HG03135 (cell line): ENCODE measurements around the gene SRCAP.
"Not testable (repeated sequence)": the region's sequence is repeated elsewhere in the genome, so short reads cannot be mapped to it uniquely, and the experiment has no call there.

Experiments
- ATAC-seq: cut with Tn5 transposase; IDR thresholded peaks from one replicate; pipeline ENCODE4 v1.9.1; 2021; ENCODE audit warnings: mild to moderate bottlenecking, moderate library complexity; ENCODE audit not compliant: unreplicated experiment

The SRCAP gene

DNA sequence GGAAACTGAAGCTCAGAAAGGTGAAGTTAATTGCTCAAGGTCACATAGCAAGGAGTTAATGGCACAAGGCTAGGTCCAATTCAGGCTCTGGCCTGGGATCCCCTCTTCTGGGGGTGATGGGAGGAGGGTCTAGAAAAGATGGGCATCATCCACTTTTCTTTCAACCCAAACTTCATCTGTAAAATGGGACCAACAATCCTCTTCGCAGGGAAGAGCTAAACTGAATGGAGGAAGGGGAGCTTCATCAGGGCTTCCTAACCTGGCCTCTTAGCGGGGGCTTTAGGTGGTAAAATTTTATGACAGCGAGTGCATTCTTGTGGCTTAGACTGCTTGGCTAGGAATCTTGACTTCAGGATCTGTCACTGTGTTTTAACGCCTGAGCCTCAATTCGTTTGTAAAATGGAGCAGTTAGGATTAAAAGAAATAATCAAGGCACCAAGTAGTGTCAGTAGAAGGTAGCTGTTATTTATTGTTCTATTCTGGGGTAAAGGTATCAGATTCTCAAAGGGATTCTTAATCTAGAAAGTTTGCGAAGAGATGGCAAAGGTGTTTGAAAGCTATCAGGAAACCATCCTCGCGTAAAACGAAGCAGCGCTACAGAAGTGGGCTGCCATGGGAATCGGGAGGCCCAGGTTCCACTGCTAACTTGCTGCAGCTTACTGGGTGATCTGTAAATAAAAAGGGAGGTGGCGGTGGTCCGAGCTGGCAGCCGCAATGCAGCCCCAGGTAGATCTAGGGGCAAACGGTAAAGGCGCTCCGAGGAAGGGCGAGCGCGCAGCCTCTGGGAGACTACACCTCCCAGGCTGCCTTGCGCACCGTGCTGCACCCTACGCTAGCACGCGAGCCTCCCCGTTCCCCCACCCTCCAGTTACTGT lies 1.5 kb upstream of the SRCAP start:
- ATAC-seq: peak; percentile 83

DNA sequence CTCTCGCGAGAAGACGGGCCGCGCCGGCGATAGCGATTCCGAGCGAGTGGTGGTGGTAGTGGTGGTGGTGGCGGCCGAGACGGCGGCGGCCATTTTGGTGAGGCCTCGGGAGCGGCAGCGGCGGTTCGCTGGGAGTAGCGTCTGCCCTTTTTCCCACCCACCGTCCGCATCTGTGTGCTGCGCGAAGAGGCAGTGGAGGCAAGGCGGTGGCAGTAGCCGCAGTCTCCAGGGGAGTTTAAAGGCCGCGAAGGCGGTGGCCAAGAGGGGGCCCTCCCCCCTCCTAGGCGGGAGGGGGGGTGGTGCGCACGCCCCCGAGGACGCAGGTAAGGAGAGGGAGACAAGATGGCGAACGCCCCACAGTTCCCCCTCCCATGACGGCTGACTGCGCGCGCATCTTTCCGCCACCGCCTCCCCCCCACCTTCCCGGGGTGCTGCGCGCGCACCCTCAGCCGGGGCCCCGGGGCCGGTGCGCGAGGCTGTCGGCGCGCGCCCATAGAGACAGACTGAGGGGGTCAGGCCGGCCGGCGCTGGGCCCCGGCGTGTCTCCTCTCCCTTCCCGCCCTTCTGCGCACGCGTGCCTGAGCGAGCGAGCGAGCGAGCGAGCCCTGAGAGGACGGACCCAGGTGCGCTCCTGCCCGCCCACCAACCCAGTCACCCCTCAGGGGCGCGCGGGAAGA lies 694 bp upstream of the SRCAP start:
- ATAC-seq: peak; percentile 63

DNA sequence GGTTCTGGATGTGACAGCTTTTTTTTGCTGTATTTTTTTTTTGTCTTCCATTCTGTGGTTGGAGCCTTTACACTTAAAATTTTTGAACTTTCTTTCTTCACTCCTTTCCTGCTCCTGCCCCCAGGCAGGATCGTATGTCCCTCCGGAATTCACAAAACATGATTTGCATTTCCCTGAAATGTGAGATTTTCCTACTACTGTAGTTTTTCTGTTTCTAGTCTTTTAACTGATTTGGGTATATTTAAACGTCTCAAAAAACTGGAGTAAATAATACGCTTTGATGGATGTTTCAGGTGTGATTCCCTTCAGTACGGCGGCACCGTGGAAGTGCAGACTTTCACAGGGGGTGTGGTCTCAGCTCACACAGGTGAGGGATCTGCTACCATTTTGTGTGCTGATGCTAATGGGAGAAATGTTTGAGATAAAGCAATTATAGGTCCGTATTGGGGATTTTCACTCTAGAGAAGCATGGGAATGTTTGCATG lies 686 bp downstream of the SRCAP start:
- ATAC-seq: no peak

DNA sequence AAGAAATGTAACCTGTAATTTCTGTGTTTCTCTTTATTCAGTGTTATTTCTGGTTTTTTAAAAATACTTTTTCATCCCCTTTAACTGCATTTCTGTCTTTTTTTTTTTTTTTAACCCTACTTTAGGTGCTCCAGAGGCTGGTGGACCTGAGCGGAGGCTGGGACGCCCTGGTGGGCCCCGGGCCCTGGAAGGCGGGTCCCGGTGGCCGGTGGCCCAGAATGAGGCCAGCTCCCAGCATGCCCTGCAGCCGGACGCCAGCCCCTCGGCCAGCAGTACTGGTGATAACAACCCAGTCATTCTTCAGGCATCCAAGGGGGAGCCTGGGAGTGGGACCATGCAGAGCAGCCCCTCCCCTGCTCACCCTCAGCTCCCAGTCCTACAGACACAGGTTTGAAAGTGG lies 1.5 kb downstream of the SRCAP start:
- ATAC-seq: no peak

DNA sequence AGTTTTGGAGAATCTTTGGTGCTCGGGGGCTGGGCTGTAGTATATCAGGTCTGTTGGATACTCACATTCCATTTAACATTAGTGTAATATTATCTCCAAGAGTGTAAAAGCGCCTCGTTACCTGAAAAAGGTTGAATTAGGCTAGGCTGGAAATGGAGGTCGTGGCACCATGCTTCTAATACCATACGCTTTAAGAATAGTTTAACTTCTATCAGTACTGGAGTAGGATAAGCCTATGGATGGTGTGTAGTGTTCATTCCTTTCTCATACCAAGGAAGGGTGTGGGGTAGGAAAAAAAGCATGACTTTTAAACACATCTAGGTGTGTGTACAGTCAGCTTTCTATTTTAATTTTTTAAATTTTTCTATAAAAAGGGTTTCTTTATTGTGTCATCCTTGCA lies 2.0 kb downstream of the SRCAP start:
- no peak for ATAC-seq

DNA sequence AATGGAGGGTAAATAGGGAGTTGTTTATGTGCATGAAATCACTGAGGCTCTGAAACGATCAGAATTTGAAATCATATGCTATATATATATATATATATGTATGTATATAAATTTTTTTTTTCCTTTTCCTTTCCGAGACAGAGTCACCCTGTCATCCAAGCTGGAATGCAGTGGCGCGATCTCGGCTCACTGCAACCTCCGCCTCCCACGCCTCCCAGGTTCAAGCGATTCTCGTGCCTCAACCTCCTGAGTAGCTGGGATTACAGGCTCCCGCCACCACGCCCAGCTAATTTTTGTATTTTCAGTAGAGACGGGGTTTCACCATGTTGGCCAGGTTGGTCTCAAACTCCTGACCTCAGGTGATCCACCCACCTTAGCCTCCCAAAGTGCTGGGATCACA lies 4.1 kb downstream of the SRCAP start:
- not testable (repeated sequence) for ATAC-seq

DNA sequence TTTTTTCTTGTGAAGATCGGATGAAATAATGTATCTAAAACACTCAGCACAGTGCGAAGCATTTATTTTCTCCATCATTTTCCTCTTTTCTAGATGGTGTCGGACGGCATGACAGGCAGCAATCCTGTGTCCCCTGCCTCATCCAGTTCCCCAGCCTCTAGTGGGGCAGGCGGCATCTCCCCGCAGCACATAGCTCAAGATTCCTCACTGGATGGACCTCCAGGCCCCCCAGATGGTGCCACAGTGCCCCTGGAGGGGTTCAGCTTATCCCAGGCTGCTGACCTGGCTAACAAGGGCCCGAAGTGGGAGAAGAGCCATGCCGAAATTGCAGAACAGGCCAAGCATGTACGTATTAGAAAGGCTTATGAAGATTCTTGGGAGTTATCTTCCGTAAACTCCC lies 5.0 kb downstream of the SRCAP start:
- no peak for ATAC-seq

DNA sequence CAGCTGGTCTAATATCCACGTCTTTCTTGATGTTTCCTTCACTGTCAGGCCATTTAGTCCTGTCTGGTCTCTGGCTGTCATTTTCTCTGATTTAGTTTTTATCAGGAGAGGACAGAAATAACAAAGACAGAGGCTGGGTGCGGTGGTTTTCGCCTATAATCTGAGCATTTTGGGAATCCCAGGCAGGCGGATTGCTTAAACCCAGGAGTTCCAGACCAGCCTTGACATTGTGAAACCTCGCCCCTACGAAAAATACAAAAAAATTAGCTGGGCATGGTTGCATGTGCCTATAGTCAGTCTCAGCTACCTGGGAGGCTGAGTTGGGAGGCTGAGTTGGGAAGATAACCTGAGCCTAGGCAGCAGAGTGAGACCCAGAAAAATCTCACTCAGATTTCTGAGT lies 7.1 kb downstream of the SRCAP start:
- no peak for ATAC-seq

DNA sequence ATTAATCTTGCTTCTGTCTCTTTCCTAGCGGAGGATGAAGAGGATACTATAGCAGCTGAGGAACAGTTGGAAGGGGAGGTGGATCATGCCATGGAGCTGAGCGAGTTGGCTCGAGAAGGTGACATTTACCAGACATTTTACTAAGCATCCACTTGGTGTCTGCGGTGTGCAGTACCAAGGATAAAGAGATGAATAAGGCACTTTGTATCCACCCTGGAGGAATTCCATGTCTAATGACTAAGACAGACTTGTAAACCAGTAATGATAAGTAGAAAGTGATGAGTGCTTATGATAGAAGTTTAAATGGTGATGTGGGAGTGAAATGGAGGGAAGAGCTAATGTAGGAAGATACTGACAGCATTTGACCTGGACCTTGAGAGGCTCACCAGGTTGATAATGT lies 12.0 kb downstream of the SRCAP start:
- ATAC-seq: no peak

DNA sequence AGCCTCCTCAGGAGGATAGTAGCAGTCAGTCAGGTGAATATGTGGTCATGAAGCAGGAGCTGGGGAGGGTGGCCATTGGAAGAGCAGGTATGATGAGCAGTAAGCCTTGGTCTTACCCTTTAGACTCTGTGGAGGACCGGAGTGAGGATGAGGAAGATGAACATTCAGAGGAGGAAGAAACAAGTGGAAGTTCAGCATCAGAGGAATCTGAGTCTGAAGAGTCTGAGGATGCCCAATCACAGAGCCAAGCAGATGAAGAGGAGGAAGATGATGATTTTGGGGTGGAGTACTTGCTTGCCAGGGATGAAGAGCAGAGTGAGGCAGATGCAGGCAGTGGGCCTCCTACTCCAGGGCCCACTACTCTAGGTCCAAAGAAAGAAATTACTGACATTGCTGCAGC lies 12.7 kb downstream of the SRCAP start:
- no peak for ATAC-seq

DNA sequence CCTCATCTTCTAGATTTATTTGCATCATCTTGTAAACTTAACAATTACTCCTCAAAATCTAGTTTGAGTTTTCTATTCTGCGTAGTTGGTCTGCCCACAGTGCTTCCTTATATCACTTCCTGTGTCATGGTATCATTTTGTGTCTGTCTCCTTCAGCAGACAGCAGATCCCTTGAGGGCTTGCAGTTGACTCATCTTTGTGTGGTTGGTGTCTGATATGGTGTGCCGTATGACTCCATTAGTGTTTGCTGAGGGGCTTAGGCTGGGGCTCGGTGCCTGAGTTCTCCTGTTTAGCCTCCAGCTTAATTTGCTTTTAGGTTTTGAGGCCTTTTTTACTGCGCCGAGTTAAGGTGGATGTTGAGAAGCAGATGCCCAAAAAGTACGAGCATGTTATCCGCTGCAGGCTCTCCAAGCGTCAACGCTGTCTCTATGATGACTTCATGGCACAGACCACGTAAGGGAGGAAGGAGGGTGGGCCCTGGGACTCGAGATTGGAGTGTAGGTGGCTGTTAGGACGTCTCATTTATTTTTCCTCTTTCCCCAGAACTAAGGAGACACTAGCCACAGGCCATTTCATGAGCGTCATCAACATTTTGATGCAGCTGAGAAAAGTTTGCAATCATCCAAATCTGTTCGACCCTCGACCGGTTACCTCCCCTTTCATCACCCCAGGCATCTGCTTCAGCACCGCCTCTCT lies 16.9 kb downstream of the SRCAP start:
- ATAC-seq: no peak

DNA sequence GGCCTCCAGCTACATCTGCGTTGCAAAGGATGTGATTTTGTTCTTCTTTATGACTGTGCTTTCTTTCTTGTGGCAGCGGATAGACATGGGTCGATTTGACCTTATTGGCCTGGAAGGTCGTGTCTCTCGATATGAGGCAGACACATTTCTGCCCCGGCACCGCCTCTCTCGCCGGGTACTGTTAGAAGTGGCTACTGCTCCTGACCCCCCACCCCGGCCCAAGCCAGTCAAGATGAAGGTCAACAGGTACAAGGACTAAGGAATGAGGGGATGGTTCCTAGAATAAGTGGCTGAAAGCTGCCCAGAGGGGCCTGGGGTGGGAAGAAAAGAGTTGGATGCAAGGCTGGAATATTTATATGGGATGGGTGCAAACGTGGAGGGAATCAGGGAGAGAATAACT lies 21.1 kb downstream of the SRCAP start:
- no peak for ATAC-seq

DNA sequence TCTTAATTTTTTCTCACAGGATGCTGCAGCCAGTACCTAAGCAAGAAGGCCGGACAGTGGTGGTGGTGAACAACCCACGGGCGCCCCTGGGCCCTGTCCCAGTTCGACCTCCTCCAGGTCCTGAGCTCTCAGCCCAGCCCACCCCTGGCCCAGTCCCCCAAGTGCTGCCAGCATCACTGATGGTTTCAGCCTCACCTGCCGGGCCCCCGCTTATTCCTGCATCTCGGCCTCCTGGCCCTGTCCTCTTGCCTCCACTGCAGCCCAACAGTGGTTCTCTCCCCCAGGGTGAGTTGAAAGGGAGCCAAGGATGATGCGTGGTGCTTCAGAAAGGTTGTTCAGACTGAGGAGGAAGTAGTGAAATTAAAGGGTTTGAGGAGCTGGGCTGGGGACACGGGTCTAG lies 21.7 kb downstream of the SRCAP start:
- no peak for ATAC-seq

DNA sequence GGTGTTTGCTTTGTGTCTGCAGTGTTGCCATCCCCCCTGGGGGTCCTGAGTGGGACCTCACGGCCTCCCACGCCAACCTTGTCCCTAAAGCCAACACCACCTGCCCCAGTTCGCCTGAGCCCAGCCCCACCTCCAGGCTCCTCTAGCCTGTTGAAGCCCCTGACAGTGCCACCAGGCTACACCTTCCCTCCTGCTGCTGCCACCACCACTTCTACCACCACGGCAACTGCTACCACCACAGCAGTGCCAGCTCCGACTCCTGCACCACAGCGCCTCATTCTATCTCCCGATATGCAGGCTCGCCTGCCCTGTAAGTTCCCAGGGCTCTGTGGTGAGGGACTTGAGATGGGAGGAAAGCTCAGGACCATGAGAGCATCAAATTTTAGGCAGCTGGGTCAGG lies 22.2 kb downstream of the SRCAP start:
- ATAC-seq: no peak

DNA sequence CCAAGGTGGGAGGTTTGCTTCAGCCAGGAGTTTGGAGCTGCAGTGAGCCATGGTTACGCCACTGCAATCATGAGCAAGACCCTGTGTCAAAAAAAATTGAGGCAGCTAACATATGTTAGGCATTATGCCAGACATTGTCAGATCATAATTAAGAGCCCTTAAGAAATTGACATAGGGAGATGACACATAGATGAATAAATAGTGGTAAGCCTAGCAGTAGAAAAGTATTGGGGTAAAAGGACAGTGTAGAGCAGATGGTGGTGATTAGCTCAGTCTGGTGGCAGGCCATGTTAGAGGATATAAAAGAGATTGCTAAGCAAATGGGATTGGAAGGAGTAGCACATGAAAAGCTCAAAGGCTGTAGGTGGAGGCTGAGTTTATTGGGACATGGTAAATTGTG lies 22.6 kb downstream of the SRCAP start:
- ATAC-seq: no peak

DNA sequence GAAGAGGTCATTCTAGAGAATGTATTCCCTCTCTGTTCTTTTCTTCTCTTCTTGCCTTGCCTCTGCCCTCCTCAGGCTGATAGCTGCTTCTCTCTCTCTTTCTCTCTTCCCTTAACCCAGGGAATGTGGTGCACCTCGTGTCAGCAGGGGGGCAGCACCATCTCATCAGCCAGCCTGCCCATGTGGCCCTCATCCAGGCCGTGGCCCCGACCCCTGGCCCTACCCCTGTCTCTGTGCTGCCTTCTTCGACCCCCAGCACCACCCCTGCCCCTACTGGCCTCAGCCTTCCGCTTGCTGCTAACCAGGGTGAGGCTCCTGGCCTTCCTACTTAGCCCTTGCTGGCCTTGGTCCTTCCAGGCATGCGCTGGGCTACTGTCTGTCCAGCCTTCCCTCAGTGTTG lies 23.5 kb downstream of the SRCAP start:
- ATAC-seq: no peak

DNA sequence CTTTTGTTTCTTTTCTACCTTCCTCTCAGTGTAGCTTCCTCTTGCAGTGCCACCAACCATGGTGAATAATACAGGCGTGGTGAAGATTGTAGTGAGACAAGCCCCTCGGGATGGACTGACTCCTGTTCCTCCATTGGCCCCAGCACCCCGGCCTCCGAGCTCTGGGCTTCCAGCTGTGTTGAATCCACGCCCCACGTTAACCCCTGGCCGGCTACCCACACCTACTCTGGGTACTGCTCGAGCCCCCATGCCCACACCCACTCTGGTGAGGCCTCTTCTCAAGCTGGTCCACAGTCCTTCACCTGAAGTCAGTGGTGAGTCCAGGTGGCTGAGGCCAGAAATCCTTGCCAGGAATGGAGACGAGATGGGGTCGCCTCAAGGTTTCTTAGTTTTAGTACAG lies 23.9 kb downstream of the SRCAP start:
- ATAC-seq: no peak

DNA sequence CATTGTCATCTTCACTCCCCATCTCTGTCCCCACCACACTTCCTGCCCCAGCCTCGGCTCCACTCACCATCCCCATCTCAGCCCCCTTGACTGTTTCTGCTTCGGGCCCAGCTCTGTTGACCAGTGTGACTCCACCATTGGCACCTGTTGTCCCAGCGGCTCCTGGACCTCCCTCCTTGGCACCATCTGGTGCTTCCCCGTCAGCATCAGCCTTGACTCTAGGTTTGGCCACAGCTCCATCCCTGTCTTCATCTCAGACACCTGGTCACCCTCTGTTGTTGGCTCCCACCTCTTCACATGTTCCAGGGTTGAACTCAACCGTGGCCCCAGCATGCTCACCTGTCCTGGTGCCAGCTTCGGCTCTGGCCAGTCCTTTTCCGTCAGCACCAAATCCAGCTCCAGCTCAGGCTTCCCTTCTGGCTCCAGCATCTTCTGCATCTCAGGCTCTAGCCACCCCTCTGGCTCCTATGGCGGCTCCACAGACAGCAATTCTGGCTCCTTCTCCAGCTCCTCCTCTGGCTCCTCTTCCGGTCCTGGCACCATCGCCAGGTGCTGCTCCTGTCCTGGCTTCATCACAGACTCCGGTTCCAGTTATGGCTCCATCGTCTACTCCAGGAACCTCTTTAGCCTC lies 24.9 kb downstream of the SRCAP start:
- ATAC-seq: no peak

DNA sequence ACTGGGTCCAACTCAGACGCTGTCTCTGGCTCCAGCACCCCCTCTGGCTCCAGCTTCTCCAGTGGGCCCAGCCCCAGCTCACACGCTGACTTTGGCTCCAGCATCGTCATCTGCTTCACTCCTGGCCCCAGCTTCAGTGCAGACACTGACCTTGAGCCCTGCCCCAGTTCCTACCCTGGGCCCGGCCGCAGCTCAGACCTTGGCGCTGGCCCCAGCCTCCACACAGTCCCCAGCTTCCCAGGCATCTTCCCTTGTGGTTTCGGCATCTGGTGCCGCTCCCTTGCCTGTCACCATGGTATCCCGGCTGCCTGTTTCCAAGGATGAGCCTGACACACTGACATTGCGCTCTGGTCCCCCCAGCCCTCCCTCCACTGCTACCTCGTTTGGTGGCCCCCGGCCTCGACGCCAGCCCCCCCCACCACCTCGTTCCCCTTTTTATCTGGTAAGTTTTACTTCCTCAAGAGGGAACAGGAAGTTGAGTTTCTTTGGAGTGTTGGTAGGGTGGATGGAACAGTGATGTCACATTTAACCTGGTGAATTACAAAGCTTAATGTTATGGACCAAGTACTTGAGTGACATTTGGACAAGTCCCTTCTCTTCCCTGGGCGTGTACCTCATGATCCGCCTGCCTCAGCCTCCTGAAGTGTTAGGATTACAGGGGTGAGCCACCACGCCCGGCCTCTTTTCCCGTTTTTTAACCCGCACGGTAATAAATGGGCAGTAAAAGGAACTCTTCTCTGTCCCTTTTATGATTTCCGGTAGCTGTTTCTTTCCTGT lies 25.9 kb downstream of the SRCAP start:
- ATAC-seq: no peak

DNA sequence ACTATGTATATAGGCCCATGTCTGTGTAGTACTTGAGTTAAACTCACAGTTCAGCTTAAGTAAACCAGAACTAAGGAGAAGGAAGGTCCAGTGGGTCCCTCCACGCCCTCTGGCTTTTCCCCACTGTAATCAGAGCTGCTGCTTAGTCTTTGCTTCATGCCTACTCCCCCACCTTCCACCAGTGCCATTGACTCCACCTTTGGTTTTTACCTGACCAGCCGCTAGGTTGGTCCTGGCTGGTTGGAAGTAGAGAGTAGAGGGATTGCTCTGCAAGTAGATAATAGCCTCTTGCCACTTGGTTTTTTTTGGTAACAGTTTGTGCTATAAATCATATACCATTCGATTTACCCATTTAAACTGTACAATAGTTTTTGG lies 26.4 kb downstream of the SRCAP start:
- no peak for ATAC-seq

DNA sequence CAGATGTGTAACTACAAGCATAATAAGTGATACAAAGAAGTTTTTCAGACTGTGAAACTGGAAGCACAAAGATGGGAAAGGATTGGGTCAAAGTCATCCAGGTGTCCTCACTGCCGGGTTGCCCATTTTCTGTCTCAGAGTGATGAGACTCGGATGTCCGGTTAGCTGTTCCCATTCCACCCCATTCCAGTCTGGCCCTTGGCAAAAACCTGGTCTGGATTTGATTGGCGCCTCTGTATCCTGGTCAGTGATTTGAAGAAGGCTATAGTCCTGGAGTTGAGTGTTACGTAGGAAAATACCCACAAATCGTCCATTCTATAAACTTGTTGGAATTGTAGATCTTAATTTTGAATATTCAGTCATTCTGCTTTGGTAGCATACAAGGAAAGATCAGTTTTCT lies 29.4 kb downstream of the SRCAP start:
- ATAC-seq: no peak
